ENCODE data around the gene GLRX.

DNA sequence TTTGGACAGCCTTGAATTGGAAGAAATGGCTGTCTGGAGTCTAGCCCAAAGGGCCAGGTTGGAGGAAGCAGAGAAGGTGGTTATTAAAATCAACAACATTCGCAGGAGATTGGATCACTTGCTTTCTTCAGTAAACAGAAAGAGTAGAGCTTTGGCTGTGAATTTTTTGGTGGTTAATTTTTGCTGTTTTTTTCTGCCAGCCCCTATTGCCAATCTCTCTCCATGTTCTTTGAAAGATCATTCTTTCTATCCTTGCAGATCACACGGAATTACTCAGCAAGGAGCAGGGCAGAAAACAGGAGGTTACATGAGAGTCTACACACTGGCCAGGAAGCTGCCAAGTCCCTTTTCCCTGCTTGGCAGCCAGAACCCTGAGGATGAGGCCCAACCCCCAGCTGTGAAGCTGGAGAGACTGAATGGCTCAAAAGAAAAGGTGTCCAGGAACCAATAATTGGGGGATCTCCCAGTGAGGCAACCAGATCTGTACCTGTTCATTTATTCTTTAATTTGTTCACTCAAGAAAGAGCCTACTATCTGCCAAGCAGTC, 13.0 kb downstream of the GLRX start:
- TF ChIP-seq POLR2AphosphoS5 (IDR thresholded peaks at IDR 0.05) = no peak
- TF ChIP-seq, protein P1, sequence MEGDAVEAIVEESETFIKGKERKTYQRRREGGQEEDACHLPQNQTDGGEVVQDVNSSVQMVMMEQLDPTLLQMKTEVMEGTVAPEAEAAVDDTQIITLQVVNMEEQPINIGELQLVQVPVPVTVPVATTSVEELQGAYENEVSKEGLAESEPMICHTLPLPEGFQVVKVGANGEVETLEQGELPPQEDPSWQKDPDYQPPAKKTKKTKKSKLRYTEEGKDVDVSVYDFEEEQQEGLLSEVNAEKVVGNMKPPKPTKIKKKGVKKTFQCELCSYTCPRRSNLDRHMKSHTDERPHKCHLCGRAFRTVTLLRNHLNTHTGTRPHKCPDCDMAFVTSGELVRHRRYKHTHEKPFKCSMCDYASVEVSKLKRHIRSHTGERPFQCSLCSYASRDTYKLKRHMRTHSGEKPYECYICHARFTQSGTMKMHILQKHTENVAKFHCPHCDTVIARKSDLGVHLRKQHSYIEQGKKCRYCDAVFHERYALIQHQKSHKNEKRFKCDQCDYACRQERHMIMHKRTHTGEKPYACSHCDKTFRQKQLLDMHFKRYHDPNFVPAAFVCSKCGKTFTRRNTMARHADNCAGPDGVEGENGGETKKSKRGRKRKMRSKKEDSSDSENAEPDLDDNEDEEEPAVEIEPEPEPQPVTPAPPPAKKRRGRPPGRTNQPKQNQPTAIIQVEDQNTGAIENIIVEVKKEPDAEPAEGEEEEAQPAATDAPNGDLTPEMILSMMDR (IDR thresholded peaks at IDR 0.05) = no peak
- TF ChIP-seq POLR2A (IDR thresholded peaks at IDR 0.05) = no peak

All from gastroesophageal sphincter (tissue), 3 donors.